ENCODE data around the gene CERT1. TPM values are rescaled to one million over a fixed set of nuclear protein-coding genes. Genes with fewer than 3 reads are reported as not detected.

Gene CERT1
- total RNA-seq, 2 experiments from 2014 or later = 23.9 to 24.6 TPM

GRCh38 chr5:75446068-75446467, 65.4 kb downstream of the CERT1 start:
- POLR2A ChIA-PET = no interaction called here
- Mint-ChIP-seq H3K36me3 (ENCODE audit: low read depth) (peaks cover 57% of the 10 kb centered on the region), H3K4me3 (no peak overlapping the region), H3K27ac (no peak overlapping the region), H3K9me3 (peaks cover 34% of the 10 kb centered on the region), H3K4me1 (ENCODE audit: low read depth) (peaks cover 3% of the 10 kb centered on the region), H3K27me3 (no peaks in the 10 kb centered on the region)
- ATAC-seq (no peak), DNase-seq (no peak)
- intact Hi-C loops (cut with micrococcal nuclease) = no loop called here
- TF ChIP-seq, protein P1, sequence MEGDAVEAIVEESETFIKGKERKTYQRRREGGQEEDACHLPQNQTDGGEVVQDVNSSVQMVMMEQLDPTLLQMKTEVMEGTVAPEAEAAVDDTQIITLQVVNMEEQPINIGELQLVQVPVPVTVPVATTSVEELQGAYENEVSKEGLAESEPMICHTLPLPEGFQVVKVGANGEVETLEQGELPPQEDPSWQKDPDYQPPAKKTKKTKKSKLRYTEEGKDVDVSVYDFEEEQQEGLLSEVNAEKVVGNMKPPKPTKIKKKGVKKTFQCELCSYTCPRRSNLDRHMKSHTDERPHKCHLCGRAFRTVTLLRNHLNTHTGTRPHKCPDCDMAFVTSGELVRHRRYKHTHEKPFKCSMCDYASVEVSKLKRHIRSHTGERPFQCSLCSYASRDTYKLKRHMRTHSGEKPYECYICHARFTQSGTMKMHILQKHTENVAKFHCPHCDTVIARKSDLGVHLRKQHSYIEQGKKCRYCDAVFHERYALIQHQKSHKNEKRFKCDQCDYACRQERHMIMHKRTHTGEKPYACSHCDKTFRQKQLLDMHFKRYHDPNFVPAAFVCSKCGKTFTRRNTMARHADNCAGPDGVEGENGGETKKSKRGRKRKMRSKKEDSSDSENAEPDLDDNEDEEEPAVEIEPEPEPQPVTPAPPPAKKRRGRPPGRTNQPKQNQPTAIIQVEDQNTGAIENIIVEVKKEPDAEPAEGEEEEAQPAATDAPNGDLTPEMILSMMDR (IDR thresholded peaks at IDR 0.05) = no peak
- CTCF ChIA-PET = no interaction called here

- peaks cover 22% of the 10 kb centered on the region for H3K9me3 Mint-ChIP-seq
- no peak overlapping the region for H3K27ac Mint-ChIP-seq
These were observed 69.9 kb downstream of the CERT1 start for GRCh38 chr5:75441560-75441959.

GRCh38 chr5:75439276-75439675, 72.2 kb downstream of the CERT1 start:
- H3K36me3 Mint-ChIP-seq (ENCODE audit: low read depth) = peaks cover 22% of the 10 kb centered on the region
- DNase-seq (no peak), ATAC-seq (no peak)
- CTCF ChIA-PET = no interaction called here
- POLR2A ChIA-PET = no interaction called here
- H3K9me3 Mint-ChIP-seq = peaks cover 17% of the 10 kb centered on the region
- TF ChIP-seq, protein P1 (IDR thresholded peaks at IDR 0.05) = no peak
- no peaks in the 10 kb centered on the region for H3K27me3 Mint-ChIP-seq
- no peak overlapping the region for H3K27ac Mint-ChIP-seq
- H3K4me3 Mint-ChIP-seq = no peak overlapping the region
- H3K4me1 Mint-ChIP-seq (ENCODE audit: low read depth) = peaks cover 11% of the 10 kb centered on the region
- intact Hi-C loops (cut with micrococcal nuclease) = no loop called here

More at GRCh38 chr5:75441560-75441959, 69.9 kb downstream of the CERT1 start:
- CTCF ChIA-PET = no interaction called here
- TF ChIP-seq, protein P1 (IDR thresholded peaks at IDR 0.05) = no peak
- Mint-ChIP-seq H3K4me3 (no peak overlapping the region), H3K27me3 (no peaks in the 10 kb centered on the region), H3K36me3 (ENCODE audit: low read depth) (peaks cover 28% of the 10 kb centered on the region), H3K4me1 (ENCODE audit: low read depth) (peaks cover 6% of the 10 kb centered on the region)
- no peak for DNase-seq
- POLR2A ChIA-PET = no interaction called here
- intact Hi-C loops (cut with micrococcal nuclease) = no loop called here
- no peak for ATAC-seq

DNA sequence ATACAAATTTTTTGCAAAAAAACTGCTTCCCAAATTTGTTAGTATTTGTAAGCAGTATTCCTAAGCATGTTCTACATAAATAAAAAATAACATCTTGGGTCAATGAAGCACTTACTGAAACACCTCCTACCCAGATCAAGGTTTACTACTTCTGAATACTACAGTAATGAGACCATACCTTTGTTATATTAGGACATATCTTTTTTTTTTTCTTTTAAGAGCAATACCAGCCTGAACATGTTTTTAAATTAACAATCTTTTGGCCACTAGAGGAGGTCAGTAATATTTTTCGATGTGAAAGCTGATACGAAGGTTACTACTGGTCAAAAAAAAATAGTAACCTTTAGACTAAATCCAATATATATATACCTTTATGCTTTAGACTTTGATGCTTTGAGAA, 72.7 kb downstream of the CERT1 start:
- ChIA-PET CTCF (no interaction called here), POLR2A (no interaction called here)
- Mint-ChIP-seq H3K4me3 (no peak overlapping the region), H3K36me3 (ENCODE audit: low read depth) (peaks cover 23% of the 10 kb centered on the region), H3K27me3 (no peaks in the 10 kb centered on the region), H3K9me3 (peaks cover 15% of the 10 kb centered on the region), H3K27ac (no peak overlapping the region), H3K4me1 (ENCODE audit: low read depth) (peaks cover 9% of the 10 kb centered on the region)
- TF ChIP-seq, protein P1 (IDR thresholded peaks at IDR 0.05) = no peak
- no peak for ATAC-seq
- no peak for DNase-seq
- intact Hi-C loops (cut with micrococcal nuclease) = no loop called here

DNA sequence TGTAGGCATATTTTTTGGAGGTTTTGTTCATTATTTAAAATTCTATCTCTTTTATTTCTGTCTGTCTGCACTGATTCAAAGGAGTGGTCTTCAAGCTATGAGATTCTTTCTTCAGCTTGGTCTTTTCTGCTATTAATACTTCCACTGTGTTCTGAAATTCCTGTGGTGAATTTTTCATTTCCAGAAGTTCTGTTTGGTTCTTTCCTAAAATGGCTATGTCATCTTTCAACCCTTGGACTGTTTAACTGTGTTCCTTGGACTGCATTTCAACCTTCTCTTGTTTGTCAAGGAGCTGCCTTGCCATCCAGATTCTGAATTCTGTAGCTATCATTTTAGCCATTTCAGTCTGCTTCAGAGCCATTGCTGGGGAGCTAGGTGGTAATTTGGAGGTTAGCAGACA, 76.3 kb downstream of the CERT1 start:
- POLR2A ChIA-PET = interaction anchor here (0.7 kb wide), 1 partner anchor 15 kb away, joined by 3 read pairs; no protein-coding TSS in a partner anchor
- Mint-ChIP-seq H3K4me1 (ENCODE audit: low read depth) (peaks cover 9% of the 10 kb centered on the region), H3K27ac (no peak overlapping the region), H3K36me3 (ENCODE audit: low read depth) (peaks cover 15% of the 10 kb centered on the region), H3K9me3 (no peaks in the 10 kb centered on the region), H3K27me3 (no peaks in the 10 kb centered on the region), H3K4me3 (no peak overlapping the region)
- TF ChIP-seq, protein P1 (IDR thresholded peaks at IDR 0.05) = no peak
- intact Hi-C loops (cut with micrococcal nuclease) = no loop called here
- DNase-seq (no peak), ATAC-seq (no peak)
- CTCF ChIA-PET = no interaction called here

All from activated CD8-positive, alpha-beta T cell treated with anti-CD3 and anti-CD28 coated beads for 36 hours (primary cell).